Fibroblast of mammary gland (primary cell): ENCODE data around the gene SERINC1.

ENCODE experiments used
- DNase-seq: peaks from one replicate; pipeline ENCODE4 v3.0.0-alpha.2; 2010; ENCODE audit warnings: low read depth
- H3K4me3 ChIP-seq: 2 replicates; pipeline ENCODE4 v1.5.1; 2011; ENCODE audit warnings: low read depth, mild to moderate bottlenecking, low read length, moderate library complexity; ENCODE audit not compliant: control insufficient read depth
- CTCF ChIP-seq: conservative IDR thresholded peaks from 2 replicates; pipeline ENCODE4 v1.5.1; 2011; ENCODE audit warnings: low read depth, low read length, inconsistent platforms; ENCODE audit not compliant: control insufficient read depth, insufficient read depth

SERINC1 gene

GRCh38 chr6:122407712-122408111 is 63.9 kb downstream of the SERINC1 start:
- no peak overlapping the region for H3K4me3 ChIP-seq
- TF ChIP-seq CTCF = no peak
- no peak for DNase-seq

DNA sequence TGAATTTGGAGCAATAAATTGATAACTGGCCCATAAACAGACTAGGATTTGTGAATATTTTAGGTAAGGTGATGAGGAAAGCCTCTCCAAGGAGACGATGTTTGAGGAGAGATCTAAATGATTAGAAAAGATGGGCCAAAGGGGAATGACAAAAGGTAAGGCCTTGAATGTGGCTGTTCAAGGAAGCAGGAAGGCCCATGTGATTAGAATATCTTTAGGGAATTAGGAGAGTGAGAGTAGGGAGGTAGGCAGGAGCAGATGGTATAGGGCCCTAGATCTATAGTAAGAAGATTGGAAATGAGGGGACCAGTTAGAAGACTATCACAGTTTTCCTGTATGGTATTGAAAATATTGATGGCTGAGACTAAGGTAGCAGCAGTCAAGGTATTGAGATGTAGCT is 65.4 kb downstream of the SERINC1 start:
- DNase-seq = no peak
- H3K4me3 ChIP-seq = no peak overlapping the region
- no peak for TF ChIP-seq CTCF

- peak; percentile 48 for DNase-seq
- H3K4me3 ChIP-seq = no peak overlapping the region
- TF ChIP-seq CTCF = peak; percentile 29
Measured at GRCh38 chr6:122405417-122405816, 66.2 kb downstream of the SERINC1 start.

- TF ChIP-seq CTCF = no peak
- H3K4me3 ChIP-seq = no peak overlapping the region
- DNase-seq = no peak
Measured at GRCh38 chr6:122404444-122404843, 67.2 kb downstream of the SERINC1 start.

- no peak for TF ChIP-seq CTCF
- H3K4me3 ChIP-seq = no peak overlapping the region
- no peak for DNase-seq
Measured at GRCh38 chr6:122401104-122401503, 70.5 kb downstream of the SERINC1 start.

DNA sequence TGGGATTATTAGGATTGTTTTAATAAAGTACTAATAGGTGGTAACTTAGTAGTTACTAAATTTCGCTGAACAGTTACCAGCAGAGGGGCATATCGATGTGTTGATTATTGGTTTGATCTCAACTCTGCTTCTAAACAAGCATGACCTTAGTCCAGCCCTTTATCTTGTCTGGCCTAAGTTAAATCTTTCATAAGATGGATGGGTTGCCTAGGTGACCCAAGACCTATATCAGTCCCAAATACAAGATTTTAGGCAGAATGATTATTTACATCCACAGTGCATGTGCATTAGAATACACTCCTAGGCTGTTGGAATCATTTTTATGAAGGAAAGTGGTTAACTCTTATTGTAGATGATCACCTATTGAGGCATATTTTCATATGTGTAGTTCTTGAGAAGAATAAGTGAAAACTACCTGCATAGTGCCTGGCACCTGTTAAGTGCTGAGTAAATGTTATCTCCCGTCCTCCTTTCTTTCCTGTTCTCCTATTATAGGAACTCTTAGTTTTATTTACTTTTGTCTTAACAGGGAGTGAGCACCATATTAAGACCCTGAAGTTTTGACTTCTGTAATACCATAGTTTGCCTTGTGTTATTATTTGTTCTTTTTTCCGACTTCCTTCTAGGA is 71.0 kb downstream of the SERINC1 start:
- peak; percentile 12 for DNase-seq
- no peak for TF ChIP-seq CTCF
- H3K4me3 ChIP-seq = peak overlapping the region; percentile 91

DNA sequence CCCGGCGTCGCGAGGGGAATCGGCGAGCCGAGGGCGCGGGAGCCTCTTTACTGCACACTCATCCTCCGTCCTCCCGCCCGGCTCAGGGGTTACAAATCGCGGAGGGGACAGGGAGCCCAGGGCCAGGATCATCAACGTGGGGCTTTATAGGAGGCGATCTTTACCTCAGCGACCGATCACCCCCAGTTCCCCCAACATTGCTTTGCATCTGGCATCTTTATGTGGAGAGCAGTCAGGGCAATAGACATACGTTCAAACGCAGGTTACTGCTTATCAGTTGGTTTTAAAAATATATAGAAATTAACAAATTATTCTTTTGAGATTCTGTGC is 71.5 kb downstream of the SERINC1 start:
- no peak for TF ChIP-seq CTCF
- H3K4me3 ChIP-seq = peak overlapping the region; percentile 91
- peak; percentile 14 for DNase-seq
